ENCODE results near the gene DDIT4.
"Not testable (repeated sequence)": the region's sequence is repeated elsewhere in the genome, so short reads cannot be mapped to it uniquely, and the experiment has no call there.

Gene DDIT4

GRCh38 chr10:72267819-72268399, 5.8 kb upstream of the DDIT4 start:
- no peak for DNase-seq

- DNase-seq = not testable (repeated sequence)
Measured at GRCh38 chr10:72268475-72269200, 5.1 kb upstream of the DDIT4 start.

- no peak for DNase-seq
Measured at GRCh38 chr10:72270607-72271281, 3.0 kb upstream of the DDIT4 start.

- DNase-seq = peak; percentile 41
Measured at GRCh38 chr10:72272689-72273409, 875 bp upstream of the DDIT4 start.

- no peak for DNase-seq
Measured at GRCh38 chr10:72274213-72274729, 547 bp downstream of the DDIT4 start.

- peak; percentile 82 for DNase-seq
Measured at GRCh38 chr10:72274730-72275350, 1.1 kb downstream of the DDIT4 start.

GRCh38 chr10:72275351-72276012, 1.8 kb downstream of the DDIT4 start:
- peak; percentile 45 for DNase-seq

GRCh38 chr10:72276013-72276387, 2.3 kb downstream of the DDIT4 start:
- DNase-seq = peak; percentile 37

GRCh38 chr10:72276421-72277339, 3.0 kb downstream of the DDIT4 start:
- no peak for DNase-seq

- no peak for DNase-seq
Measured at GRCh38 chr10:72277340-72277995, 3.7 kb downstream of the DDIT4 start.

GRCh38 chr10:72277996-72278667, 4.4 kb downstream of the DDIT4 start:
- no peak for DNase-seq

- DNase-seq = no peak
Measured at GRCh38 chr10:72278668-72279393, 5.1 kb downstream of the DDIT4 start.

GRCh38 chr10:72279587-72279986, 5.9 kb downstream of the DDIT4 start:
- DNase-seq = not testable (repeated sequence)

- no peak for DNase-seq
Measured at GRCh38 chr10:72283131-72283530, 9.4 kb downstream of the DDIT4 start.

- no peak for DNase-seq
Measured at GRCh38 chr10:72285972-72286521, 12.3 kb downstream of the DDIT4 start.

GRCh38 chr10:72291019-72291532, 17.4 kb downstream of the DDIT4 start:
- DNase-seq = no peak

GRCh38 chr10:72292223-72292691, 18.5 kb downstream of the DDIT4 start:
- peak; percentile 60 for DNase-seq

GRCh38 chr10:72295330-72295910, 21.7 kb downstream of the DDIT4 start:
- no peak for DNase-seq

All from activated naive CD4-positive, alpha-beta T cell treated with anti-CD3 and anti-CD28 coated beads, Interleukin-2, amount 50 U/mL, for 16 hours (primary cell).